ENCODE measurements around the gene AP2A1.

Gene AP2A1

GRCh38 chr19:49849433-49850220 lies 82.8 kb downstream of the AP2A1 start:
- no peak overlapping the region for H3K4me3 ChIP-seq (ENCODE audit: low read depth, low read length)

GRCh38 chr19:49850221-49850486 lies 83.4 kb downstream of the AP2A1 start:
- TF ChIP-seq MYC (IDR thresholded peaks at IDR 0.05; ENCODE audit: low read depth, low read length), result no peak
- TF ChIP-seq POLR2A (IDR thresholded peaks at IDR 0.05; ENCODE audit: extremely low read depth, insufficient read length), result no peak
- no peak for TF ChIP-seq MAX (IDR thresholded peaks at IDR 0.05; ENCODE audit: low read depth, low read length)
- TF ChIP-seq CTCF (IDR thresholded peaks at IDR 0.05; ENCODE audit: low read depth, low read length), result no peak

More at GRCh38 chr19:49849433-49850220, 82.8 kb downstream of the AP2A1 start:
- TF ChIP-seq CTCF (IDR thresholded peaks at IDR 0.05; ENCODE audit: low read depth, low read length), result no peak
- no peak for DNase-seq (ENCODE audit: low read depth)

GRCh38 chr19:49850487-49851342 lies 83.9 kb downstream of the AP2A1 start, which contains the start of gene PTOV1:
Gene PTOV1, plus strand, starts transcription at chr19:49851159.
- peak within 1 kb of the TSS; percentile 69 for H3K4me3 ChIP-seq (ENCODE audit: low read depth, low read length)

More at GRCh38 chr19:49850221-49850486, 83.4 kb downstream of the AP2A1 start:
- no peak for DNase-seq (ENCODE audit: low read depth)
- peak overlapping the region; percentile 69 for H3K4me3 ChIP-seq (ENCODE audit: low read depth, low read length)

GRCh38 chr19:49851456-49852259 lies 84.9 kb downstream of the AP2A1 start:
- H3K4me3 ChIP-seq (ENCODE audit: low read depth, low read length), result peak overlapping the region; percentile 67
- TF ChIP-seq MAX (IDR thresholded peaks at IDR 0.05; ENCODE audit: low read depth, low read length), result no peak
- TF ChIP-seq POLR2A (IDR thresholded peaks at IDR 0.05; ENCODE audit: extremely low read depth, insufficient read length), result no peak
- no peak for TF ChIP-seq MYC (IDR thresholded peaks at IDR 0.05; ENCODE audit: low read depth, low read length)
- TF ChIP-seq CTCF (IDR thresholded peaks at IDR 0.05; ENCODE audit: low read depth, low read length), result no peak
- DNase-seq (ENCODE audit: low read depth), result no peak

More at GRCh38 chr19:49850487-49851342, 83.9 kb downstream of the AP2A1 start, which contains the start of gene PTOV1:
- DNase-seq (ENCODE audit: low read depth), result peak; percentile 92
- TF ChIP-seq MYC (IDR thresholded peaks at IDR 0.05; ENCODE audit: low read depth, low read length) (peak; percentile 14; the same call in 1 of the 2 replicates), POLR2A (IDR thresholded peaks at IDR 0.05; ENCODE audit: extremely low read depth, insufficient read length) (peak; percentile 47), MAX (IDR thresholded peaks at IDR 0.05; ENCODE audit: low read depth, low read length) (peak; percentile 34; the same call in 1 of the 2 replicates), CTCF (IDR thresholded peaks at IDR 0.05; ENCODE audit: low read depth, low read length) (no peak)

GRCh38 chr19:49852631-49853126 lies 85.9 kb downstream of the AP2A1 start:
- TF ChIP-seq POLR2A (IDR thresholded peaks at IDR 0.05; ENCODE audit: extremely low read depth, insufficient read length) (no peak), CTCF (IDR thresholded peaks at IDR 0.05; ENCODE audit: low read depth, low read length) (no peak)
- DNase-seq (ENCODE audit: low read depth), result no peak
- H3K4me3 ChIP-seq (ENCODE audit: low read depth, low read length), result peak overlapping the region; percentile 67

All from NB4 (cell line).